Measurements from ENCODE around the gene CASP10.
"Not testable (repeated sequence)": the region's sequence is repeated elsewhere in the genome, so short reads cannot be mapped to it uniquely, and the experiment has no call there.

Gene CASP10

GRCh38 chr2:201176081-201176481 lies 6.9 kb upstream of the CASP10 start:
- DNase-seq (ENCODE audit: low spot score): no peak
- no peak for TF ChIP-seq CTCF (IDR thresholded peaks at IDR 0.05; ENCODE audit: extremely low read depth, missing control alignments)

- DNase-seq (ENCODE audit: low spot score): no peak
- TF ChIP-seq CTCF (IDR thresholded peaks at IDR 0.05; ENCODE audit: extremely low read depth, missing control alignments): no peak
Measured at GRCh38 chr2:201180010-201180409, 2.9 kb upstream of the CASP10 start.

GRCh38 chr2:201183365-201183727 lies 405 bp downstream of the CASP10 start:
- TF ChIP-seq CTCF (IDR thresholded peaks at IDR 0.05; ENCODE audit: extremely low read depth, missing control alignments): no peak
- no peak for DNase-seq (ENCODE audit: low spot score)

- DNase-seq (ENCODE audit: low spot score): not testable (repeated sequence)
Measured at GRCh38 chr2:201183835-201184234, 894 bp downstream of the CASP10 start.

GRCh38 chr2:201184248-201184647 lies 1.3 kb downstream of the CASP10 start:
- DNase-seq (ENCODE audit: low spot score): not testable (repeated sequence)

GRCh38 chr2:201185863-201186262 lies 2.9 kb downstream of the CASP10 start:
- DNase-seq (ENCODE audit: low spot score): no peak
- no peak for TF ChIP-seq CTCF (IDR thresholded peaks at IDR 0.05; ENCODE audit: extremely low read depth, missing control alignments)

- DNase-seq (ENCODE audit: low spot score): no peak
- TF ChIP-seq CTCF (IDR thresholded peaks at IDR 0.05; ENCODE audit: extremely low read depth, missing control alignments): no peak
Measured at GRCh38 chr2:201186982-201187381, 4.0 kb downstream of the CASP10 start.

GRCh38 chr2:201188449-201188848 lies 5.5 kb downstream of the CASP10 start:
- no peak for TF ChIP-seq CTCF (IDR thresholded peaks at IDR 0.05; ENCODE audit: extremely low read depth, missing control alignments)
- DNase-seq (ENCODE audit: low spot score): no peak

Measured in GM20000 (cell line).